NT2/D1 (cell line): Measurements from ENCODE around the gene DISC1.

Experiments used
- SUZ12 ChIP-seq: IDR thresholded peaks from 2 replicates; pipeline ENCODE4 v1.6.1; 2011; ENCODE audit not compliant: insufficient read length, insufficient read depth; ENCODE audit errors: extremely low read depth
- YY1 ChIP-seq: IDR thresholded peaks from 2 replicates; pipeline ENCODE4 v1.6.1; 2011; ENCODE audit not compliant: insufficient read length, insufficient read depth
- ZNF274 ChIP-seq: IDR thresholded peaks from 2 replicates; pipeline ENCODE4 v1.6.1; 2011; ENCODE audit warnings: mild to moderate bottlenecking, low read depth, low read length

GRCh38 chr1:231841616-231842344 lies 215.2 kb downstream of the DISC1 start:
- TF ChIP-seq SUZ12 = no peak
- TF ChIP-seq ZNF274 = no peak
- TF ChIP-seq YY1 = no peak
